ENCODE data around the gene DPF3. TPM values are rescaled to one million over a fixed set of nuclear protein-coding genes. Genes with fewer than 3 reads are reported as not detected.

Gene DPF3
- total and polyA plus RNA-seq, 9 of the 15 experiments (the other 6 are each of a cell fraction or from before 2014, with no cell fraction given): 0.21 to 4.9 (median 1.2) TPM

DNA sequence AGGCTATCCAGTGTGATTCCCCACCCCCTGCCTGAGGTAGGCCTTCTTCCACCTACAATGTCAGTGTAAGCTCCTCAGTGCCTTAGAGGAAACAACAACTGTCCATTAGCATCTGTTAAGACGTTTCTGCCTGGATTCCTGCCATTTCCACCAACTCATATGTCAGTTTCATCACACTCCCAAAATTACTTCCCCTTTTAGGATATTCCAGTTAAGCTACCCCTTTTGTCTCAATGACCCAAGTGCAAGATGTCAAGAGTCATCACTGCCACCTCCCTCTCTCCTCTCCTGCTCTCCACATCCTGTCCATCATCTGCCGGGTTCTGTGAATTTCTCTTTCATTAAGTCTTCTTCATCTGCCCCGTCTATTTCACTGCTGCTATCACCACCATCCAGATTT, 189.4 kb downstream of the DPF3 start:
- CTCF ChIA-PET (ENCODE audit: low intra/inter-chr PET ratio): no interaction called here
- BruUV-seq (replicated peaks): no TSS peak
- Histone ChIP-seq H3K4me3 (no peak overlapping the region), H3K9me3 (replicated peaks; ENCODE audit: control insufficient read depth, insufficient read depth, low read depth, low read length) (no peaks in the 10 kb centered on the region), H2AFZ (ENCODE audit: low read depth, low read length) (no peak overlapping the region), H4K20me1 (replicated peaks; ENCODE audit: control insufficient read depth, insufficient read depth, low read length) (no peaks in the 10 kb centered on the region), H3K9ac (ENCODE audit: insufficient read depth in 1 of 2, low read depth in 2 of 2, low read length in 2 of 2) (no peak overlapping the region), H3K27me3 (ENCODE audit: control insufficient read depth in 2 of 2, insufficient read depth in 2 of 2, low read length in 2 of 2) (no peaks in the 10 kb centered on the region; a peak in 1 of 5 replicates), H3K9me1 (ENCODE audit: control insufficient read depth, insufficient read depth, low read length) (no peaks in the 10 kb centered on the region), H3K79me2 (ENCODE audit: control insufficient read depth, insufficient read depth, low read length) (no peaks in the 10 kb centered on the region), H3K4me1 (replicated peaks in 1 of 2; ENCODE audit: control insufficient read depth in 2 of 2, insufficient read depth in 2 of 2, low read length in 2 of 2) (peaks cover 0 to 11% of the 10 kb centered on the region in 2 experiments; a peak in 3 of 5 replicates), H3K4me2 (ENCODE audit: insufficient read depth, low read length) (no peak overlapping the region), H3K27ac (ENCODE audit: extremely low read depth, low read depth, low read length) (no peak overlapping the region), H3K36me3 (ENCODE audit: control insufficient read depth, insufficient read depth, low read length) (no peaks in the 10 kb centered on the region)
- intact Hi-C loops (cut with micrococcal nuclease): no loop called here
- no peak for DNase-seq (ENCODE audit: extremely low read depth in 1 of 4, low spot score in 3 of 4)
- FAIRE-seq: no peak
- WGBS (ENCODE audit: insufficient coverage, low coverage, missing lambda C conversion rate): 7% methylated on average over 3 of the region's 3 CpGs
- TF ChIP-seq HNRNPLL (IDR thresholded peaks at IDR 0.05; ENCODE audit: low read depth, low read length, poor library complexity, severe bottlenecking): no peak
- TF ChIP-seq MEIS2 (IDR thresholded peaks at IDR 0.05; ENCODE audit: partially characterized antibody): peak; percentile 47
- TF ChIP-seq CHD4 (IDR thresholded peaks at IDR 0.05; ENCODE audit: insufficient read depth, insufficient replicate concordance, low read depth, low read length, poor library complexity, severe bottlenecking): no peak
- TF ChIP-seq CTBP1 (IDR thresholded peaks at IDR 0.05; ENCODE audit: borderline replicate concordance): peak; percentile 84
- no peak for TF ChIP-seq PBX2 (CRISPR knock-in tag; IDR thresholded peaks at IDR 0.05; ENCODE audit: low read depth)
- TF ChIP-seq PBX2 (tag; conservative IDR thresholded peaks at IDR 0.05; ENCODE audit: low read depth): peak; percentile 51; the same call in 1 of the 2 replicates
- no peak for TF ChIP-seq FOXP1 (CRISPR knock-in tag; IDR thresholded peaks at IDR 0.05)
- TF ChIP-seq COPS2 (conservative IDR thresholded peaks at IDR 0.05): no peak
- no peak for TF ChIP-seq CREM (IDR thresholded peaks at IDR 0.05; ENCODE audit: low read depth)
- TF ChIP-seq THRAP3 (IDR thresholded peaks at IDR 0.05; ENCODE audit: borderline replicate concordance): no peak
- no peak for TF ChIP-seq KHSRP (IDR thresholded peaks at IDR 0.05)
- TF ChIP-seq, protein P1, sequence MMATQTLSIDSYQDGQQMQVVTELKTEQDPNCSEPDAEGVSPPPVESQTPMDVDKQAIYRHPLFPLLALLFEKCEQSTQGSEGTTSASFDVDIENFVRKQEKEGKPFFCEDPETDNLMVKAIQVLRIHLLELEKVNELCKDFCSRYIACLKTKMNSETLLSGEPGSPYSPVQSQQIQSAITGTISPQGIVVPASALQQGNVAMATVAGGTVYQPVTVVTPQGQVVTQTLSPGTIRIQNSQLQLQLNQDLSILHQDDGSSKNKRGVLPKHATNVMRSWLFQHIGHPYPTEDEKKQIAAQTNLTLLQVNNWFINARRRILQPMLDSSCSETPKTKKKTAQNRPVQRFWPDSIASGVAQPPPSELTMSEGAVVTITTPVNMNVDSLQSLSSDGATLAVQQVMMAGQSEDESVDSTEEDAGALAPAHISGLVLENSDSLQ (IDR thresholded peaks at IDR 0.05): peak; percentile 68; the same call in 1 of the 2 replicates
- TF ChIP-seq CEBPG (CRISPR knock-in tag; IDR thresholded peaks at IDR 0.05): no peak
- 0 out of 4 replicates have a peak, but pooled peaks of 1 of the 2 experiments have one; percentile 30 for TF ChIP-seq CEBPG (tag; conservative IDR thresholded peaks at IDR 0.05 in 1 of 2, IDR thresholded peaks at IDR 0.05 in 1 of 2)
- TF ChIP-seq ZNF778 (CRISPR knock-in tag; IDR thresholded peaks at IDR 0.05): no peak
- TF ChIP-seq CBX3 (IDR thresholded peaks at IDR 0.05; ENCODE audit: borderline replicate concordance in 1 of 2, low read length in 2 of 2): no peak
- TF ChIP-seq EHMT2 (IDR thresholded peaks at IDR 0.05): no peak
- no peak for TF ChIP-seq U2AF2 (optimal IDR thresholded peaks at IDR 0.05; ENCODE audit: low read depth, low read length)
- TF ChIP-seq ZNF311 (CRISPR knock-in tag; IDR thresholded peaks at IDR 0.05): no peak
- in situ Hi-C loops (cut with MboI): no loop called here
- no peak for ATAC-seq
- POLR2A ChIA-PET: interaction anchor here (0.6 kb wide), 1 partner anchor 11 kb away, joined by 3 read pairs; no protein-coding TSS in a partner anchor

Data from K562 (cell line).